Fibroblast of peridontal ligament (primary cell): ENCODE measurements around the gene KCNA5.

Experiments used
- DNase-seq: peaks from one replicate; pipeline ENCODE4 v3.0.0-alpha.2; 2010; ENCODE audit errors: extremely low read depth

Gene KCNA5

DNA sequence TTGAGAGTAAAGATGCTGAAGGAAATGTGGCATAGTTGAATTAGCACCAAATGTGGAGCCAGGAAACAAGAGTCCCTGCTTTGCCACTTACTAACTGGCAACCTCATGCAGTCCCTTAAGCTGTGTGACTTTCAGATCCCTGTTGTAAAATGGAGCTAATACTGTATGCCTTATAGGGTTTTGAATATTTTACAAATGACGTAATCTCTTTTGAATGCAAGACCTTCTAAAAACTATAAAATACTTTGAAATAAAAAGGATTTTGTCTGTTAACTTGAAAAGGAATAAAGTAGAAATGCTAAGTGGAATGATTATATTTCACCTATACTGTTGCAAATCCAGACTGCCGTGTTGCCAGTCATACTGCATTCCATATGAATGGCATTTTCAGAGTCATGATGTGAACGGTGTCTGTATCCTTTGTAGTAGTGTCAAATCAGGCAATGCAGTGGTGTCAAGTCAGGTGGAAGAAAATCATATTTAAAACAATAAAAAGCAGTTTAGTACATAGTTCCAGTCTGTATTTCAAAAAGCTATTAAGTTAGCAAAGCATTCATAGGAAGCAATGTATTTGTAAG lies 21.3 kb downstream of the KCNA5 start:
- DNase-seq: no peak

DNA sequence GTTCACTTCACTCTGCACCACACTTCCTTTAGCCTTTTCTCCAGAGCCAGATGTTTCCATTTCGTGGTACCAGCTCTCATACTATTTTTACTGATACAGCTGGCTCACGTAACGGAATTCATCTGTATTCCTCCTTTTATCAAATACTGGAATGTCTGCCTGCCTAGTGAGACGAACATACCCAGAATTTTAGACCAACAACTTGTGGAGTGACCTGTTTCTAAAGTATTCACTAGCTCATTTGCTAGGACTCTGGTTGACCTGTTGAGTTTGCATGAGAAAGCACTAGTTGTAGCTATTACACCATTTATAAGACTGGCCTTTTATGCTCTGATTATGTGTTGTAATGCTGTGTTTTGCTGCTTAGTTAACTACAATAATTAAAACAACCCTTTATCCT lies 22.6 kb downstream of the KCNA5 start:
- DNase-seq: no peak

DNA sequence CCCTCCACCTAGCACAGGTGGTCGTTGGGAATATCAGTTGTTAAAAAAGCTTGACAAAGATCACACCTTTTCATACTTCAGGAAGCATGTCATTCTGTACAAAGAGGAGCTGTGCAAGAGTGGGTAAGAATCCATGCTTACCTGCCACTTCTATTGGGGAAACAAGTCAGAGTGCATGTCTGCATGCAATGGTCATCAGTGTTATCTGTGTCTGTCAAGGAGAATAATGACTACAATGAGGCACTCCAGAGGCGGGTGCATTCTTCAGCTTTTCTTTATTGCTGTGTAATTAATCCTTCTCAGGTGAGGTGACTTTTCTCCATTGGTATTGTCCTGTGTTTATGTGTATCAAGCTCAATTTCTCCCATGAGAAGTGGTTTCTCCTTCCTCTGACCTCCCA lies 24.4 kb downstream of the KCNA5 start:
- DNase-seq: no peak

DNA sequence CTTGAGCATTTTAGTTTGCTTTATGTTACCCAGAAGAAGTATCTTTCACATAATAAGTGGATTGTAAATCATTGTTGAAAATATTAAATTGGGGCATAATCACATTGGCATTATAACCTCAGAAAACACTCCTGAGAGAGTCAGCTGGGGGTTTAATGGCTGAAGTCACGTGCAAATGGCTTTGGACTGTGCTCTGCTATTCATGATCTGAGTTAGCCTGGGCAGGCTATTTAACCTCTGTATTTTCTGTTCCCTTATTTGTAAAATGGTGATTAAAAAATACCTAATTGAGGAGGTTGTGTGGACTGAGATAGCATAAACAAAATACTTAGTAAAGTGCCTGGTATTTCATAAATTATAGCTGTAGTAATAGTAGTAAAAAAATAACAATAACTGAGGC lies 24.9 kb downstream of the KCNA5 start:
- DNase-seq: no peak

DNA sequence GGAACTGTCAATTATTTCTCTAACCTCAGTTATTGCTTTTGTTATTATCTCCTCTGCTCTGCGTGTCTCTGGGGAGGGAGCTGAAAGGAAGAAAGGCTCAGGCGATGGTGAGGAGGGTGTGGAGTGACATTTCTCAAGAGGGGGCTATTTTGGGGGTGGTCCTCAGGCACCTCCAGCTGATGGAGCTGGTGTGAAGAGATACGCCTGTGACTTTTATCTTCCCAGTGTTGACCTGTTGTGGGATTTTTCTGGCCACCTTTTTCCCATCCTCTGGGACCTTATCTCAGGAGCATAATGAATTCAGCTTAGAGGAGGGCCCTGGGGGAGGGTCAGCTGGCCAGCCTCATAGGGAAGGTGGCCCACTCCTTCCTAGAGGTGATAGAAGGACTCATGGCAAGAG lies 26.4 kb downstream of the KCNA5 start:
- DNase-seq: no peak

DNA sequence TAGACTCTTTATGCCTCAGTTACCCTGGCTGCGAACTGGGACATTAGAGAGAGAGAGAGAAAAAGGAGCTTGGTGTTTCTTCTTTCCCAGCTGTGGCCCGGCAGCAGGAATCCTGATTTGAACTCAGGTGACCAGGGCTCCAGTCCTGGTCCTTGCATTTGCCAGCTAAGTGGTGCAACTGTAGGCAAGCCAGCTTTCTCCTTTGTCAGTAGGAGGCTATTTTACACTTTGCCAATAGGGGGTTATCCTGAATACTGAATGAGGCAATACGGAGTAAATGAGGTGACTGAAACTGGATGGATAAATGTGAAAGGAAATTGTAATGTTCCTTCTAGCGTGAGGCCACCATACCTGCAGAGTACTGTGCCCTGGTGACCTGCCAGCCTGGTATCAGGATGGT lies 27.8 kb downstream of the KCNA5 start:
- DNase-seq: no peak

DNA sequence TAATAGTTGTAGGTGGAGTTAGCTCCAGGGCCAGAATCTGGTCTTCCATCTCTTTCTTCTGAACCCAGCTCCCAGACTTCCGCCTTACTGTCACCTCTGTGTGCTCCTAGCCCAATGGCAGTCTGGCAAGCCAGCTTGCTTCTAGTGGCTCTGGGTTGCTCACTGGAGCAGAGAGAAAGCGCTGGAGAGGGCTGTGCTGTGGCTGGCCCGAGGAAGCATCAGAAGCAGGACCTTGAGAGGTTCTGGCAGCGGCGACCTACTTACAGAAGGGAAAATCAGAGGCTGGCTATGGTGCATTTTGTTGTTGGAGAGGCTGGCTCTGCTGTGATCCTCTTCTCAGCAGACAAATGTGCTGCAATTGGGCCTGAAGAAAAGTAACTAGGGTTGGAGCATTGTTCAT lies 28.6 kb downstream of the KCNA5 start:
- no peak for DNase-seq

DNA sequence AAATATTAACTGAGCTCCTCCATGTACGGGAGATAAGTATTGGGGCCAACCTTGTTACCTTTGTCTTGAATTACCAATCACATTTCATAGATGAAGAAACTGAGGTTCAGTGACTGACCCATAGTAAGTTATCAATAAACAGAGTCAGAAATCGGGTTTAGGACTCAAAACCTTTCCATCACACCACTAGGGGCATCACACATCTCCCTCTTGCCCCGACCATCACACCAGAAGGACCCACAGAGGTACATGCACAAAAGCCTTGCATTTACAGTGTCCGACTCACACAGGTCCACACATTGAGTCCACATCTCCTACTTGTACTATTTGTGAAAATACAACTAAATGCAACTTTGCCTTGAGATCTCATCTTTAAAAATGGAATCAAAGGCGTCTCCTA lies 29.4 kb downstream of the KCNA5 start:
- DNase-seq: no peak

DNA sequence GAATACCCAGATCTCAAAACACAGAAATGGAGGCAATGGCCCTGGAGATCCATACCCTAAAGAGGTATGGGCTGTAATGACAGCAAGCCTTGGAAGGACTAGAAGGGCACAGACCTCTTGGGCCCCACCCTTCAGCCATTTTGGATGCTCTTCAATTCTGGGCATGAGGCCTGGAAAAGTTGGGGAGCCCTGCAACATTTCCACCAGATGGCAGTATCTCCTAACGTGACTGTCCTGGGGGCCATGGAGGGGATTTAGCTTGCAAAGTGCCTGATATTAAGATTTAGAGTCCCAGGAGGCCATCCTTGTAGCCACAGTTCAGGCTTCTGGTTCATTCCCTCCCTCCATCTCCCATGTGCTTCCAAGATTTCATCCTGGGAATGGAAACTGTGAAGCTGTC lies 30.2 kb downstream of the KCNA5 start:
- DNase-seq: no peak

DNA sequence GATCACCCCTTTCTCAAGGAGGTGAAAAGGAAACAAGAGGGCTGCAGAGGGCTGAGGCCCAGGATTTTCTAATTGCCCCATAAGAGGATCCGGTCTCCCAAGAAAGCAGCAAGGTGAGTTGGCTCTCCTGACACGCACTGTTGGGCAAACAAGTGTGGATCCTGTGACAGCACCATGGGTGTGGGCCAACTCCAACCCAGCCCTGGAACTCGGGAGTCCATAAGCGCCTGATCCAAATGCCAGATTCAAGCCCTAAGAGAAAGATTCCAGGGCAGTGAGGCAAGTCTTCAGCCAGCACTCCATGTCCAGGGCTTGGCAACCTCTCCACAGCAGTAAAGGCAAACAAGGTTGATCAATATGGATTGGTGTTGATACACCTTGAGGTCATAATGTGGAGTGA lies 33.1 kb downstream of the KCNA5 start:
- no peak for DNase-seq

DNA sequence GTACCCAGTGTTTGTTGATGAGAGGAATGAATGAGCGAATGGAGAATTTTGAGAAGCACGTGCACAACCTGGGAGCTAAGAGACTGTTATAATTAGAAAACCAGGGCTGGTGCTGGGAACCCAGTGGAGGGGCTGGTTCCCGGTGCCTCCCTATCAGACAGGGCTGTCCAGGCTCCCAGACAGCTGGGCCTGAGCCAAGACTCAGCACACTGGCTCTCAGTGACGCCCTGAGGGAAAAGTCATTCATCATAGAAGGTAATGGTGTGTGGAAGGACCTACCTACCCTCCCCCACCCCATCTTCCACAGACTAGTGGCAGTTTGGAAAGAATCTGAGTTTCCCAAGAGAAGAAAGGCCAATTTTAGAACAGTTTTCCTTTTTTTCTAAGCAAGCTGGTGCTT lies 34.7 kb downstream of the KCNA5 start:
- no peak for DNase-seq

DNA sequence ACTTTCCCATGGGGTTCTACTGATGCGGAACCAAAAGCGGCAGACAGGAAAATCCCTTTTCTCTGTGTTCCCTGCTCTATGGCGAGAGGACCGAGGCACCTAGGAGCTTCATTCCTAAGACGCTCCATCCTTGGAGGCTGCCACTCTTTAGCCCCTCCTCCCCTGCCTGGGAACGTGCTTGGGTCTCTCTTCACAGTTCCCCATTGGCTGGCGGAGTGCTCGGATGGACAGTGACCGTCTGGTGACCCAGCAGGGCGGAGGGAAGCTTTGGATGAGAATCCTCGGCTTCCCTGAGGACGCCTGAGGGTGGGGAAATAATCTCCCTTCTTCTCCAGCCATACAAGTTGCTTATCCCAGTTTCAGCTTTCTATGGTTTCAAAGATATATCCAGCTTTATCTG lies 37.3 kb downstream of the KCNA5 start:
- DNase-seq: no peak

DNA sequence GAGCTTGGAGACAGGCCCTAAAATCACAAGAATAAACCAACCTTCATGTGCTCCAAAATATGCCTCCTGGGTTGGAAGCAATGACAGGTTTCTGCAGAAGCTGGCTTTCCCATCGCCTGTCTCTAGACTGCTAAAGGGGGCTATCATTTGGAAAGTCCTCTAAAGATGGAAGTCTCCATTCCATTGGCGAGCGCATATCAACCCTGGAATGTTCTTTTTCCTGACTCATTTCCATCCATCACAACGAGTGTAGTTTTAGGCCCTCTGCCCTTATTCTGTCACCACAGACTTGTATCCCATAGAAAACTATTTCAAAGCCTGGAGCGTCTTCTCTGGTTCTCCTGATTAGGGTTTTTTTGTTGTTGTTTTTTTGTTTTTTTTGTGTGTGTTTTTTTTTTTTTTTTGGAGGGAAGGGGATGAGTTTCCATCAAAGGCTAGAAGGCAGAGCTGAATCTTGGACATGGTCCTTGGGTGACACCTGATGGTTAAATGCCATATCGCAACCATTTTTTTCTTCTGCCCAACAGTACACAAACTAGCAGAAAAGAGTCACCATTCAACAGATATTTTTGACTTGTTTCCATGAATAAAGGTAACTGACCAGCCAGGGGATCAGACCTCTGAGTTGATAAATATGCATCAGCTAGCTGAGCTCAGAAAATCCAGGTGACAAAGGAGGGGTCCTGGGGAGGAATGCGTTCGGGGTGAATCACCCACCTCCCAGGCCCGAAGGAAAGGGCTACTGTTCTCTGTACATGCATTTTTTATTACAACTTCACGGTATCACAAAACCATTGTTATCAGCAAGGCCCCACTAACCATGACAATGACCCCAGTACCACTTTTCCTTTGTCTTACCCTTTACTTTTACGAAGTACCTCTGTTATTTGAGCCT lies 40.5 kb downstream of the KCNA5 start:
- peak; percentile 68 for DNase-seq

DNA sequence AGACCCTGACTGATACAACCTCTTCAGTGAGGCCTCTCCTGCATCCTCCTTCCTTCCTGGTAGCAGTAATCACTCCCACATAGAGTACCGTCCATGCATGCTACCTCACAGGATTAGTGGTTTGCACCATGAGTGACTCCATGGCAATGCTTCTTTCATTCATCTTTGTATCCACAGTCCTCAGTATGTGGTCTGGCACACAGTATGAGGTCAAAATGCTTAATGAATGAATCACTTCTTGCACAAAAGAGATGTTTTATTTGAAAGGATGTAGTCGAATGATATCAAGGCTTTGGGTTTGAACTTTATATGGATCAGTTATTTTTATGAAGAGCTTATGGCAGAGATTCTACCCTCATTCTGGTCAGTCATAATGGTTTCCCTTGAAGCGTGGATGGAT lies 42.2 kb downstream of the KCNA5 start:
- peak; percentile 70 for DNase-seq

DNA sequence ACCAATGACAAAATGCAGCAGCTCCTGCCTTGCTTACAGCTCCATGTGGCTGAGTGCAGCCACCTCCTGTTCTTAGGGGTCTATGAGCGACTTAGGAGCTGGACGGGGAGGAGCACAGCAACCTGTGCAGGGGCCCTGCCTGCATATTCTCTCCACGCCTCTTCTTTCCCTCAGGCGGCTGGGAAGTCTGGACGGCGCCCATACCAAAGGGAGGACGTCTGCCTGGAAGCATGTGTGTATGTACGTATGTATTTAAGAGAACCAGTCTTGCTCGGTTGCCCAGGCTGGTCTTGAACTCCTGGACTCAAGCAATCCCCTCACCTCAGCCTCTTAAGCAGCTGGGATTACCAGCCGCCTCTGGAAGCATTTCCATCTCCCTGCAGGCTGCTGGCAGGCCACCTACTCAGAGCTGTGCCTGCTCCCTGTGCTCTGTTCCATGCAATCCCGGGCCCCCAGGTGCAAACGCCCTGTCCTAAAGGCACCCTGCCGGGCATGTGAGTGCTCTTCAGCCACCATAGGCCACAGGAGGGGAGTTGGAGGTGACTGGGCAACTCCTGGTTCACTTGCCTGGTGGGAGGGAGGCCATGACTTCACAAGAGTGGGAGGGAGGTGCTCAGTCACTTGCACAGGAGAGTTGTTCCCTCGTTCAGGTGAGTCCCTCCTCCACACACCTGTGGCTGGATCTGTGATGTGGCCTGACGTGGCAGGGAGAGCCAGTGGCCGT lies 44.3 kb downstream of the KCNA5 start:
- no peak for DNase-seq

DNA sequence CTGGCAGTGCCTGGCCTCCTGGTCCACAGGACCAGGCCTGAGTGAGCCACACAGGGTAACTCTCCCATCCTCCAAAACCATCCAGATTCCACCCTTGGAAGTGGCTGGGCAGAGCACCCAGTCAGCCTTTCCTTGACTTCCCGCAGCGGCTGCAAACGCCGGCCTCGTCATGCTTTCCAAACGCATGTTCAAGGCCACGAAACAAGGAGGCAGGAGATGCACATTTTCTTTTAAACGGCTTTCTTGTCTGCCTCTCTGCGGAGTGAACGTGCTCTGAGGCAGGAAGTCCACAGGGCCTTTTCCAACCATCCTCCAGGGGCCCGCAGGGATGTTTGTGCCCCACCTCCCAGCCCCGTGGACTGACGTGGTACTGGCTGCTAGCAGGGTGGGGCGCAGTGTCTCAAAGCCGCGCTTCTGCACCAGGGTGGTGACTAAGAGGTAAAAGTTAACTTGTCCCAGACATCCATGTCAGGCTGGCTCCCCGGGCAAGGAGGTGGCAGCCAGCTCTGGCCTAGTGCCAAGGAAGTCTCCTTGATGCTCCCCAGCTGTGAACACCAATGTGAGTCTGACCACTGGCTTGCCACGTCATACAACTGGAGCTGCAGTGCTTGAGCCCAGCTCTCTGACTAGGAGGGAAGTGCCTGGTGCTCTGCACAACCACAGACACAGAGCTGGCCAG lies 45.0 kb downstream of the KCNA5 start:
- DNase-seq: peak; percentile 11

DNA sequence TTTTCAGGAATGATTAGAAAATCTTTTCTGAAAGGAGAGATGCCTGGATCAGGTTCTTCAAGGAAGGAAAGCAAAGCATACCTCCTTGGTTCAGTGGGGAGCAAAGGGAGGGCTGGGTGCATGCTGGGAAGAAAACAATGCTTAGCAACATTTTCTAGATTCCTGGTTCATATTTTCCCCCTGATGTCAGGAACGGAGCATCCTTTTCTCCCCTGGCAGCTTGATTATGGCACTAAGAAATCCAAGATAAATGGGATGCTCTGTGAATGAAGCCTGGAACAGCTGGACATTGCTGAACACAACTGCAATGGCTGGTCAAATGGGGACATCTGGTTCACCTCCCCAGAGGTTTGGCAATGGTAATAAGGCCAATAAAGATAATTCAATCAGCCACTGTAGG lies 50.9 kb downstream of the KCNA5 start:
- no peak for DNase-seq

DNA sequence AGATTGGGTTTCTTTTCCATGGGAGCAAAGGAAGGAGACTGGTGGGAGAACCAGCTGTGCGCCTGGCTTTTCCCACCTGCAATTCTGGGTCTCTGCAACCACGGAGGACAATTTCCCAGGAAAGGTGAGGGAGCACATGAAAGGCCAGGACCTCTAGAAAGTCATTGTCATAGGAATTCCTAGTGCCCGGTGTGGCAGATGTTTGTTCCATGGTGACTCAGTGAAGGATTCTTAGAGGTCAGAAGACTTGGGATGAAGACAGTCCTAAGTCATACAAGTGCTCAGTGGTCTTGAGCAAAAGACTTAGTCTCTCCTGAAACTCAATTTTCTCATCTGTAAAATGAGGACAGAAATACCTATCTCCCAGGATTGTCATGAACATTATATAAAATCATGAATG lies 51.3 kb downstream of the KCNA5 start:
- no peak for DNase-seq
